ENCODE measurements around the gene FBXO40. TPM values are rescaled to one million over a fixed set of nuclear protein-coding genes. Genes with fewer than 3 reads are reported as not detected.

FBXO40 gene
- total and polyA plus RNA-seq, 2 experiments from 2014 or later = 0.03 TPM; not detected in 1

DNA sequence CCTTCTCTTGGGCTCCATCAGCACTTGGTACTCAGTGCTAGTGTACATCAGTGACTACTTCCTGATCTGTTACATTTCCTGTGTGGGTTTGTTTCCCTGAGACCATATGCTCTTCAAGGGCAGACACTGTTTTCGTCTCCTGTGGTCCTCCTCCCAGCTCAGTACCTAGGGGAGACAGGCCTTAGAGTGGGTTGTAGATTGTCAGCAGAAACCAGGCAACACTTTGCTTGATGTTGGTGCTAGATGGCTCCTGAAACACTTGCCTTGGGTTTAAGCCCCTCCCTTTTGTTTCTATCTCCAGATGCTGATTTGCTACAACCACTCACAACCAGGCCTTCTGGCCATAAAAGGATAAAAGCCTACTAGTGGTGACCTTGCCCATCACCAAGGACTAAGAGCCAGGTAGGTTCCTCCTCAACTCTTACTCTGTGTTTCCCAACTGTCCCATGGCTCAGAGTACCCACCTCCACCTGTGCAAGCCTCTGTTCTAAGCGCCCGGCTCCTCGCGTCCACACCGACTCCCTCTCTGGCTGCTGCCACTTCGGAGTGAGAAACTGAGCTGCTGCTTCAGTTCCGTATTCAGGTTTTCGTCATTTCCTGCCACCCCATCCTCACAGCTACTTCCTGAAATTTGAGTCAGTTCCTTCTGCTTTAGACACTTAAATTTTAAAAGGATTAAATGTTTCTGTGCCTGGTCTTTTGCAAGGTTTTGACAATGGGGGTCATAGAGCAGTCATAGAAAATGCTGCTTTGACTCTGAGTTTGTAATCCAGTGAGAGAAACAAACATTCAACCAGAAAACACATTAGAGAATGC is 67.4 kb downstream of the FBXO40 start, which contains the start of gene HCLS1 (continued):
- no peak for TF ChIP-seq STAT1 (IDR thresholded peaks at IDR 0.05; ENCODE audit: unreplicated experiment)
- TF ChIP-seq, protein P1, sequence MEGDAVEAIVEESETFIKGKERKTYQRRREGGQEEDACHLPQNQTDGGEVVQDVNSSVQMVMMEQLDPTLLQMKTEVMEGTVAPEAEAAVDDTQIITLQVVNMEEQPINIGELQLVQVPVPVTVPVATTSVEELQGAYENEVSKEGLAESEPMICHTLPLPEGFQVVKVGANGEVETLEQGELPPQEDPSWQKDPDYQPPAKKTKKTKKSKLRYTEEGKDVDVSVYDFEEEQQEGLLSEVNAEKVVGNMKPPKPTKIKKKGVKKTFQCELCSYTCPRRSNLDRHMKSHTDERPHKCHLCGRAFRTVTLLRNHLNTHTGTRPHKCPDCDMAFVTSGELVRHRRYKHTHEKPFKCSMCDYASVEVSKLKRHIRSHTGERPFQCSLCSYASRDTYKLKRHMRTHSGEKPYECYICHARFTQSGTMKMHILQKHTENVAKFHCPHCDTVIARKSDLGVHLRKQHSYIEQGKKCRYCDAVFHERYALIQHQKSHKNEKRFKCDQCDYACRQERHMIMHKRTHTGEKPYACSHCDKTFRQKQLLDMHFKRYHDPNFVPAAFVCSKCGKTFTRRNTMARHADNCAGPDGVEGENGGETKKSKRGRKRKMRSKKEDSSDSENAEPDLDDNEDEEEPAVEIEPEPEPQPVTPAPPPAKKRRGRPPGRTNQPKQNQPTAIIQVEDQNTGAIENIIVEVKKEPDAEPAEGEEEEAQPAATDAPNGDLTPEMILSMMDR (conservative IDR thresholded peaks at IDR 0.05; ENCODE audit: low read depth in 2 of 2) = no peak
- TF ChIP-seq, protein P2, sequence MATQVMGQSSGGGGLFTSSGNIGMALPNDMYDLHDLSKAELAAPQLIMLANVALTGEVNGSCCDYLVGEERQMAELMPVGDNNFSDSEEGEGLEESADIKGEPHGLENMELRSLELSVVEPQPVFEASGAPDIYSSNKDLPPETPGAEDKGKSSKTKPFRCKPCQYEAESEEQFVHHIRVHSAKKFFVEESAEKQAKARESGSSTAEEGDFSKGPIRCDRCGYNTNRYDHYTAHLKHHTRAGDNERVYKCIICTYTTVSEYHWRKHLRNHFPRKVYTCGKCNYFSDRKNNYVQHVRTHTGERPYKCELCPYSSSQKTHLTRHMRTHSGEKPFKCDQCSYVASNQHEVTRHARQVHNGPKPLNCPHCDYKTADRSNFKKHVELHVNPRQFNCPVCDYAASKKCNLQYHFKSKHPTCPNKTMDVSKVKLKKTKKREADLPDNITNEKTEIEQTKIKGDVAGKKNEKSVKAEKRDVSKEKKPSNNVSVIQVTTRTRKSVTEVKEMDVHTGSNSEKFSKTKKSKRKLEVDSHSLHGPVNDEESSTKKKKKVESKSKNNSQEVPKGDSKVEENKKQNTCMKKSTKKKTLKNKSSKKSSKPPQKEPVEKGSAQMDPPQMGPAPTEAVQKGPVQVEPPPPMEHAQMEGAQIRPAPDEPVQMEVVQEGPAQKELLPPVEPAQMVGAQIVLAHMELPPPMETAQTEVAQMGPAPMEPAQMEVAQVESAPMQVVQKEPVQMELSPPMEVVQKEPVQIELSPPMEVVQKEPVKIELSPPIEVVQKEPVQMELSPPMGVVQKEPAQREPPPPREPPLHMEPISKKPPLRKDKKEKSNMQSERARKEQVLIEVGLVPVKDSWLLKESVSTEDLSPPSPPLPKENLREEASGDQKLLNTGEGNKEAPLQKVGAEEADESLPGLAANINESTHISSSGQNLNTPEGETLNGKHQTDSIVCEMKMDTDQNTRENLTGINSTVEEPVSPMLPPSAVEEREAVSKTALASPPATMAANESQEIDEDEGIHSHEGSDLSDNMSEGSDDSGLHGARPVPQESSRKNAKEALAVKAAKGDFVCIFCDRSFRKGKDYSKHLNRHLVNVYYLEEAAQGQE (IDR thresholded peaks at IDR 0.05; ENCODE audit: unreplicated experiment) = no peak
- TF ChIP-seq EZH2 (IDR thresholded peaks at IDR 0.05; ENCODE audit: low read depth, unreplicated experiment) = no peak
- TF ChIP-seq, protein P3, sequence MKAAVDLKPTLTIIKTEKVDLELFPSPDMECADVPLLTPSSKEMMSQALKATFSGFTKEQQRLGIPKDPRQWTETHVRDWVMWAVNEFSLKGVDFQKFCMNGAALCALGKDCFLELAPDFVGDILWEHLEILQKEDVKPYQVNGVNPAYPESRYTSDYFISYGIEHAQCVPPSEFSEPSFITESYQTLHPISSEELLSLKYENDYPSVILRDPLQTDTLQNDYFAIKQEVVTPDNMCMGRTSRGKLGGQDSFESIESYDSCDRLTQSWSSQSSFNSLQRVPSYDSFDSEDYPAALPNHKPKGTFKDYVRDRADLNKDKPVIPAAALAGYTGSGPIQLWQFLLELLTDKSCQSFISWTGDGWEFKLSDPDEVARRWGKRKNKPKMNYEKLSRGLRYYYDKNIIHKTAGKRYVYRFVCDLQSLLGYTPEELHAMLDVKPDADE (IDR thresholded peaks at IDR 0.05) = no peak
- no peak for TF ChIP-seq CREB1 (CRISPR knock-in tag; IDR thresholded peaks at IDR 0.05; ENCODE audit: low read depth)
- no peak for TF ChIP-seq JUNB (IDR thresholded peaks at IDR 0.05; ENCODE audit: unreplicated experiment)
- no peak for TF ChIP-seq ZNF331 (CRISPR knock-in tag; IDR thresholded peaks at IDR 0.05; ENCODE audit: low read depth)
- no peak for TF ChIP-seq ZNF114 (CRISPR knock-in tag; IDR thresholded peaks at IDR 0.05)
- TF ChIP-seq POLR2AphosphoS5 (IDR thresholded peaks at IDR 0.05; ENCODE audit: low read depth) = no peak
- TF ChIP-seq EZH2phosphoT487 (IDR thresholded peaks at IDR 0.05; ENCODE audit: unreplicated experiment) = no peak
- no peak for TF ChIP-seq NANOG (IDR thresholded peaks at IDR 0.05; ENCODE audit: borderline replicate concordance)

Data from GM23338 (cell line).